Hematopoietic multipotent progenitor cell treated with erythropoietin and hydrocortisone succinate and interleukin-3 and kit ligand, for 8 days (in vitro differentiated cells): ENCODE results near the gene POLR2L.

ENCODE experiments used
- DNase-seq: peaks from one replicate; pipeline ENCODE4 v3.0.0-alpha.2; 2015

Gene POLR2L

DNA sequence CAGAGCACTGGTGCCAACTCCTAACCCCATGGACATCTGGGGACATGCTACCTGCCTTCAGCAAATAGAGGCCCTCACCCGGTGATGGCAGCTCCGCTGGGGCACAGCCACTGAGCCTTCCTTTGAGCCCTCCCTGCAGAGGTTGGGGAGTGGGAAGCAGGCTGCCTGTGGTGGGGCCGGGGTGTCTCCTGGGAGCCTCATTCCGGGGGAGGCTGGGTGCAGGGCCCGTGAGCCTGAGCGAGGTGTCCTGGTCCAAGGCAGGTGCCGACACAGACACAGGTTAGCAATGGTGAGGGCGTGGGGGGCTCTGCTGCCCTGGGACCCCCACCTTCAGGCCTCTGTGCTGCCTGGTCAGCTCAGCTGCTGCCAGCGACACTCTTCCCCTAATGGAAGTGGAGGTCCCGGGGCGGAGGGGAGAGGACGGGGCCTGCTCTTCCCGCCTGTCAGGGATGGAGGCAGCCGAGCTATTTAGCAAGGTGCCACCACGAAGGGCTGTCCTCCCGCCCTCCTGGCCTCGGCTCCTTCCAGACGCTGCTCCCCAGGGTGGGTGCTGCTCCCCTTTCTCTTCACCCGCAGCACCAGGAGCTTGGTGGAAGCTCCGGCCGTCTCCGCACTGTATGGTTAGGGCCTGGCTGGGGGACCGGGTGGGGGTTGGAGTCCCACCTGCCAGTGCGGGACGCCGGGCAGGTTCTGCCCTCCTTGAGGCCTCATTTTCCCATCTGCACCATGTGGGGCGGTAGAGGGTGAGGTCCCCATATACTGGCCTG is 11.5 kb upstream of the POLR2L start:
- DNase-seq: no peak

DNA sequence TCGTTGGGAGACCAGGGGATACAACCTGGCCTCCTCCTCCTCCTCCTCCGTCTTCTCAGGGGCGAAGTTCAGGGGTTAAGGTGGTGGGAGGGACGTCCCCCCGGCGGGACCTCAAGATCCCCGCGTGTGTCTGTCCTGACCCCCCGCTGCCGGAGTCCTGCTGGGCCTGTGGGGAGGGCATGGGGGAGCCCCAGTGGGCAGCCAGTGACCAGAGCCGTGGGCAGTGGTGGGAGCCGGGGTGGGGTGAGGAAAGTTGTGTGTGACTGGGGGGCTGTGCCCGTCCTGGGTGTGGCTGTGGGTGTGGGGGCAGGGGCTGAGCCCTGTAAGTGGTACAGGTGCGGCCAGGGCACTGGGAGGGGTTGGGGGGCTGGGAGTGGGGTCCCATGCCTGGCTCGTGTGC is 10.4 kb upstream of the POLR2L start:
- DNase-seq: no peak

DNA sequence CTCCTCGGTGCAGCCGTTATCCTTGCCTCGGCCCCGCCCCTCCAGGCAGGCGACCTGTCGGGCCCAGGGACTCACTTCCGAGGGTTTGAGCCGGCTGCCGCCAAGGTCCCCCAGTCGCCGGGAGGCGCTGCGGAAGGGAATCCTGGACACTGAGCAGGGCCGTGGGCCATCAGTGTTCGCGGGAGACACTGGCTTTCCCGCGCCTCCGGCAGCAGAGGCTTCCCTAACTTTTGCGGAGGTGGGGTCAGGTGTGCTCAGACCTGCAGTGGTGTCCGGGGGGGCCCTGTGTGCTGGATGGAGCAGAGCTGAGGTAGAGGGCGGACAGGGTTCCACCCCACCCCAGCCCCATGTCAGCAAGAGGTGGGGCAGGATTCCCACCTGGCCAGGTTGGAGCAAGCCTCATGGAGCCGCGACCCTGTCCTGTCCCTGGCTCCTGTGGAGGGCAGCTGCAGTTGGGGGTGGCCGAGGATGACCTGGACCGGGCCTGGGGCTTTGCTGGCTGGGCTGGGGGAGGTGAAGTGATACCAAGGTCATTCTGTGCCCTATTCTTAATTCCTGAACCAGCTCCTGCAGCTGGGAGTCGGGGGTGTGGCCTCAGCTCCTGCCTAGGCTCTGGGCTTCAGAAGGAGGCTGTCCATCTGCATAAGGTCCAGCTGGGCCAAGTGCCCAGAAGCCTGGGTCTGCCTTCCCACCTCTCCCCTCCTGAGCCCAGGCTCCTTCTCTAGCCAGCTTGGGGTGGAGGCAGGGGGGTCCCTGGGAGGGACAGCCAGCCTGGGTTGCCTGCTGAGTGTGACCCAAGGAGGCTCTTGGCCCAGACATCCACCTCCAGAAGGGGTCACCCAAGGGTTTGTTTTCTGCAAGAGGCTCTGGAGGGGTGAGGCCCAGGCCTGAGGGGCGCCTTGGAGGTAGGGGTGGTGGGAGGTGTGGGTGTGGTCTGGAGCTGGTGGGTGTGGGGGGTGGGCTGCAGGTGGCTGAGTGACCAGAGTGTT is 8.7 kb upstream of the POLR2L start:
- DNase-seq: peak; percentile 46

DNA sequence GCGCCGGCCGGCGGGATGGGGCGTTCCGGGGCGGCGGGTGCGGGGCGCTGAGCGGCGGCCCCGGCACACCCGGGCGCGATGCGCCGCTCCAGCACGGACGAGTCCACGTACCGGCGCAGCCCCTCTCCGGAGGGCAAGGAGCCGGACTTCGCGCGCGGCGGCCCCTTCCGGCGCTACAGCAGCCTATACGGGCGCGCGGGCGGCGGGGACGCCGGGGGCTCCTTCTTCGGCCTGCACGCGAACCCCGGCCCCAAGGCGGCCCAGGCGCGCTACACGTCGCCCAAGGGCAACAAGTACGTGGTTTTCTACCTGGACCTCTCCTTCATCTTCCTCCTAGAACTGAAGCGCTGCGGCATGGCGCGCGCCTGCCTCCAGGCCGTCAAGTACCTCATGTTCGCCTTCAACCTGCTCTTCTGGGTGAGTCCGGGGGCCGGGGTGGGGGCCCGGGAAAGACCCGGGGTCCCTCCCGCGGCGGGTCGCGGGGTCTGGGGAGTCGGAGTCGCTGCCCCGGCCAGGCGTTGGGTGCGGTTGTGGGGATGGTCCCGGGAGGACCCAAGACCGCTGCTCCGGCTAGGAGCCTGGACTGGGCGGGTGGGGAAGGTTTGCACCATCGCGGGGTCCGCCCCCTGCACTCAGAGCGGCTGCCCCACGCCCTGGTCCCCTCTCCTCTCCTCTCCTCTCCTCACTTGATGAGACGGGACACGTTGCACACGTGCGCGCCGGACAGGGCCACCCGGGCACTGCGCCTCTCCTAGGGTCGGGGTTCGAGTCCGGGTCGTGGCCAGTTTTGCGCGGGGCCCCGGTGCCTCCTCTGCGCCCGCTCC is 7.8 kb upstream of the POLR2L start:
- DNase-seq: no peak

DNA sequence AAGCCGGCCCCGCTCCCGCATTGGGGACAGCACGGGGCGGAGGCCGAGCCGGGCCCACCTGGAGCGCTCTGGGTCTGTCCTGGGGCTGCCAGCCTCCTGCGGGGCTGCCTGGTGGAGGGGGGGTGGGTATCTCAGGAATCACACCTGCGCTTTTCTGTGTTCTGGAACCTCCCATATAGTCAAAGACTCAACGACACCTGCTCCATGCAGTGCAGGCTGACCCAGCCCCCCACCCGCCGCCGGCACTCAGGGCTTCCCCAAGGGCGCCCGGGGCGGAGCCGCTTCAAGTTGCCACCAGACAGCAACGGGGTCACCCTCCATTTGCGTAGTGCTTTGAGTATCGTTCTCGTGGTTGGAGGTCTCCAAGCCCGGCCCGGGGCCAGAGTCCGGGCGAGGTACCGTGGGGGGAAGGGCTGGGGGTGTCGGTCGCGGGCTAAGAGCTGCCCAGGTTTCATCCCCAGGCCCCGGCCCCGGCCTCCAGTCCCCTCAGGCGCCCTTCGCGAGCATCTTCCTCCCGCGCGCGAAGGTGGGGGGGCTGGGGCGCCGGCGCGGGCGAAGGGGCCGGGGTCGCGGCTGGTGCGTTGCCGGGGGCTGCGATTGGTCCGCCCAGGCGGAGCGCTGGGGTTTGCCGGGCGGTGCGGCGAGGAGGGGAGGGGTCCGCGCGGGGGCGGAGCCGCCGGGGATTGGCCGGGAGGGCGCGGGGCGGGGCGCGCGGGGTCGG is 6.9 kb upstream of the POLR2L start:
- DNase-seq: no peak

DNA sequence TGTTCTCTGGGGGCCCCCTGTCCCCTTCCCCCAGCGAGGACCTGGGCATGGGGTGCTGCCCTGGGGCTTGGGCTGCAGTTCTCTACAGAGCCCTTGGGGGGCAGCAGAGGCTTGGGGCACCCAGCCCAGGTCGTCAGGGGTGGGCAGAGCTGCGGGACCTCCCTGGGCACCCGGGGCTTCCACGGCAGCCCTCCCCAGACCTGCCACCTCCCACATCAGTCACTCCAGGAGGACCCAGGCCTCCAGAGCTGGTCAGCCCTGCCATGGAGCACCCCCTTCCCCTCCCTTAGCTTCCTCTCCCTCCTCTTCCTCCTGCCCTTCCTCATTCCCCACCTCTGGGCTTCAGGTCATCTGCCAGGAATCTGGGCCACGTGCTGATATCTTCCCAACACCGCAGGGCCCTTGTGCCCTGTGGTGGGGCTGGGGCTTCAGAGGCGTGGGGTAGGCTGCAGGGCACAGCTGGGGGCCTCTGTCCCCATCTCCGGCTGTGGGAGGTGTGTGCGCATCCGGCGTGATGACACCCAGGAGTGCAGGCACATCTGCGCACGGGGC is 6.1 kb upstream of the POLR2L start:
- DNase-seq: peak; percentile 58

DNA sequence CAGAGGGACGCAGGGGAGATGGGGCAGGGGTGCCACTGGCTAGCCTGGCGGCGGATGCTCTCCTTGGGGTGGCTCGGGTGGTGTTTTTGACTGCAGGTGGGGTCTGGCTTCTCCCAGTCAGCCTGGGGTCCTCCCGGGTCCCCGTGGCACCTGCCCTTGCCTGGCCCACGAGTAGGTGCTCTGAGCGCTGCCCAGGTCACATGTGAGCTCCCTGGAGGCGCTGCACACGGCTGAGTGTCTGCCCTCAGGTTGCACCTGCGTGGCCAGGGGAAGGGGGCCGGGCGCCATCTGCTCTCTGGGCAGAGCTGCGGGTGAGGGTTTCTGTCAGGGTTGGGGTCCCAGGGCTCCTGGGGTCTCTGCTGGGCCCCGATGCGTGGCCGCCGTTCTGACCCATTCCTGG is 5.5 kb upstream of the POLR2L start:
- no peak for DNase-seq

DNA sequence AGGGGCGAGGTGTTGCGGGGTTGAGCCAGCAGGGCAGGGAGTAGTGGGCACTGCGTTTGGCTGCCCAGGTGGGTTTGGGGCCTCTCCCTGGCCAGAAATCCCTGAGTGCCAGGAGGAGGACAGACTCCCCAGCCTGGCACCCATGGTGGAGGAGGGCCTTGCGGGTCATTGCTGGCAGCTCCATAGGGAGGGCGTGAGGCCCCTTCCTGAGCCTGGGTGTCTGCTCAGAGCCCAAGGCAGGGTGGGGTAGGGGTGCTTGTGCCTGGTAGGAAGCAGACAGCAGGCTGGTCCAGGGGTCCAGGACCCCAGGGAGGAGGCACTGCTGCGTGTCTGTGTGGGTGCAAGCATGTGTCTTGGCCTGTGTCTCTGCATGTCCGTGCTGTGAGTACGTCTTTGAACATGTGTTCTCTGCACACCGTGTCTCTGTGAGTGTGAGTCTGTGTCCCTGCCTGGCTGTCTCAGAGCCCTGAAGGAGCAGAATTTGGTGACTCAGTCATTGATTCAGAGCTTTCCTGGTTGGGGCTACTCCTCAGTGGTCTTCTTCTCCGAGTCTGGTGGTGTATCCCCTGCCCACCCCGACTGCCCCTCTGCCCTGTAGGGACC is 4.3 kb upstream of the POLR2L start:
- DNase-seq: no peak

DNA sequence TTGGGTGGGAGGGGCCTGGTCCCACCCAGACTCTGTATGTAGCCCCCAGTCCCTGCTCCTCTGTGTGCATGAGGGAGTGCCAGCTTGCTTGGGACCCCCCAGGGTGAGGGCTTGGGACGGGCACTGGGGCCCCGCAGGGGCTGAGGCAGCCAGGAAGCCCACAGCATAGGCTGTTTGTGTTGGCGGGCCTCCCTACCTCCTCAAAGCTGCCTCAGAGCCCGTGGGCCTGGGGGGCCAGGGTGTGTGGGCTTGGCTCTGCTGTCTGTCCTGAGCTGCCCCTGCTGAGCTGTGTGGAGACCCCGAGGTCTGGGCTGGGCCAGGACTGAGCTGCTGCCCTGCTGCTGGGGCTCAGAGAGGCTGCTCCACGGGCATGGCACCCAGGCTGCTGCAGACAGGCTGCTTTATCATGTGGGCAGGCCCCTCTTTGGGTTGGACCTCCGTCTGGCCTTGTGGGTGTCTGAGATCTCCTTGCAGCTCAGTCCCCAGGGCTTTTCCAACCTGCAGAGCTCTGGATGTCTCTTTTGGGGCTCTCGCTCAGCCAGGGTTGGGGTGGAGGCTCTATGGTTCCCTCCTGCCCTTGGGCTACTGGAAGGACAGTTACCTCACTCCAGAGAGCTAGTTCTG is 3.7 kb upstream of the POLR2L start:
- DNase-seq: peak; percentile 74

DNA sequence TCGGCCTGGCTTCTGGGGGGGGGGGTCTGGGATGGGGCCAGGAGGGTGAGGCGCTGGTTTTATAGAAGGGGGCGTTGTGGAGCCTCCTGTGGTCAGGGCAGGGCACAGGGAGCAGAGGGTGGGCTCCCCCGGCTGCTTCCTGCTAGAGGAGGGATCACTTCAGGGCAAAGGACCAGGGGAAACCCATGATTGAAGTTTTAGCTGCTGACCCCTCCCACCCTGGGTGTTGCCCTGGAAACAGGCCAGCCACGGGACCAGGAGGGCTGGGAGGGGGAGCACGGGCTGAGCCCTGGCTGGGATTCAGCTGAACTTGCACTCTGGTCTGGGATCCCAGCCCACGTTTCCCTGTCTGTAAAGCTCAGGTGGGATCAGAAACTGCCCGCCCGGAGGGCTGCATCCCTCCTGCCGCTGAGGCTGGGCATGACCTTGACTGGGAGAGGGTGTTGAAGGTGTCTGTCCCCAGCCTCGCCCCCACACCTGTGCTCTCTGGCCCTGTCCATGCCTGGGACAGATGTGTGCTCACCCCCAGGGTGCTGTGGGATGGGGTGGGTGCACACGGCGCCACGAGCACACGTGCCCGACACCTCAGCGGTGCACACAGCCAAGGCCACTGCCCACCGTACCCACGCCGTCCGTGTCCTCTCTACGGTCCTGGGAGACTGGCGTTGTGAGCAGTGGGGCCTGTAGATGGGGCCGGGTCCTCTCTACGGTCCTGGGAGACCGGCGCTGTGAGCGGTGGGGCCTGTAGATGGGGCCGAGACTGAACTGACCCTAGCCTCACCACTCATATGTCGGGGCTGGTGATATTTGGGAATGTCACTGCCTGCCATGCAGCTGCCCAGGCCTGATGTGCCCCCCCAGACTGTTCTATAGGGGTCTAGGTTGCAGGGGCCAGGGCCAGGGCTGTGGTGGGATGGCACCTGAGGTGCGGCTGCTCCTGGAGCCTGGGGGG is 2.6 kb upstream of the POLR2L start:
- DNase-seq: peak; percentile 93

DNA sequence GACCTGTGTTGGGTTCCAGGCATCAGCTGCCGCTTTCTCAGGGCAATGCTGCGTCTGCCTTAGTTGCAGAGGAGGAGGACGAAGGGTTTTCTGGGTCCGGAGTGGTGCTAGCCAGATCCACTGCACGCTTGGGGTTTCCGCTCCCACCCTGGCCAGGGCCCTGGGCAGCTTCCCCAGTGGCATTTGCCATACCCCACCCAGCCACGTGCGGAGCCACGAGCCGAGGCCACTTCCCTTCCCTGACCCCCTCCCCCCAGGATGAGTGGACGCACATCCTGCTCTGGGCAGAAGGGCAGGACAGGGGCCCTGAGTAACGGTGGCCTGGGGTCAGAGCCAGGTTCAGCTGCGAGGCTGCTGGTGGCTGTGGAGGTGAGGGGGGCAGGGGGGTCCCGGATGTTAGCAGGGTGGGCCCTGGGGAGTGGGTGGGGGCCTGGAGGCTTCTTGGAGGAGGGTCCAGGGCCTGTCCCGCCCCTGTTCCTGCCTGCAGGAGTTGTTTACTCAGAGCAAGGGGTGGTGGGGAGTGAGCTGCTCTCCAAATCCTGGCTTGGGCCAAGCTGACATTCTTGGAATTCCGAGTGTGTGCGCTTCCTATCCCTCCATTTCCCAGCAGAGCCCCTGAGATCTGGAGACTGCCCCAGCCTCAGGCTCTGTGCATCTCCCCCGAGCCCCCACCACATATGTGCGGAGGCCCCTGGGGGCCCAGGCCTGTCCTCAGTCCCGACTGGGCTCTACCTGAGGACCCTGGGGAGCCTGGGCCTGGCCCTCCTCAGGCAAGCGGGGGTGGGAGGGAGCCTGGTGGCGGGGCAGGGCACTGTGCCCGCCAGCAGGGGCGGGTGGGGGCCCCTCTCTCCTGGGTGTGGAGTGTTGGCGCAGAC is 1.7 kb upstream of the POLR2L start:
- DNase-seq: peak; percentile 40

DNA sequence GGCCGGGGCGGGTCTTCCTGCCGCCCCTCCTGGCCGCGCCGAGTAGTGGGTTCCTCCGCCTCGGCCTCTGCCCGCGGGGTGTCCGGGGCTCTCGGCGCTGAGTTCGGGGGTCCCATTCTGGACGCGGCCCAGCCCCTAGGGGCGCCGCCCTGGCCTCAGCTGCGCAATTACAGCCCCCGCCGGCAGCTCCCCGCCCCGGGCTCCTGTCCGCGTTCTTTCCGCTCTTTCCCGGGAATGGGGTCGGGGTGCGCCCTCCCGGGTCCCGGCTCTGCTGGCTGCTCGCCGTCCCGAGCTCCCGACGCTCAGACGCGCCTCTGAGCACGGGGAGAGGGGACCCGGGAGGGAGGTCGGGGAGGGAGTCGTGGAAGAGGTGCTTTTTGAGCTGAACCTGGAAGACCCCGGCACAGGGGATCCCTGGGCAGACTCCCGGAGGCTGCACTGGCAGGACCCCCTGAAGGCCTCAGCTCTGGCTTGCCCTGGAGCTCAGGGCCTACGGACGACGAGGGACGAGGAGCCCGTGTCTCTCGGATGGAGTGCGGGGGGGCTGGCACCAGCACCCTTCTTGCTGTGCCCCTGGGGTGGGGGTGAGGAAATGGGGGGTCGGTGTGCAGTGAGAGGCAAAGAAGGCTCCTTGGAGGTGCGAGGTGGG is 881 bp upstream of the POLR2L start:
- DNase-seq: peak; percentile 8

DNA sequence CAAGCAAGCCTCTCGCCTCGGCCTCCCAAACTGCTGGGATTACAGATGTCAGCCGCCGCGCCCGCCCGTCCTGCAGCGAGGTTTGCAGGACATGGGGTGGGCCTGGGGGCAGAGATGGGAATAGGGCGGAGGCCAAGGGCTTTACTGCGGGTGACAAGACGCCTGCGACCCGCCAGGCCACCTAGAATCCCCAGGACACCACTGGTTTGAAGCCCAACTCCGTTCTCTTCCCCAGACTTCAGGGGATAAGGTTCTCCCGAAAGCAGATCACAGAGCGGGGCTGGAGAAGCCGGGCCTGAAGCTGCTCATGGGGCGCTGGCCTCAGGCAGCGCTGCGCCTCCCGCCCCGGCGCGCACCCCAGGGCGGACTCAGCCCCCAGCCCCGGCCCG is 354 bp downstream of the POLR2L start:
- DNase-seq: peak; percentile 38

DNA sequence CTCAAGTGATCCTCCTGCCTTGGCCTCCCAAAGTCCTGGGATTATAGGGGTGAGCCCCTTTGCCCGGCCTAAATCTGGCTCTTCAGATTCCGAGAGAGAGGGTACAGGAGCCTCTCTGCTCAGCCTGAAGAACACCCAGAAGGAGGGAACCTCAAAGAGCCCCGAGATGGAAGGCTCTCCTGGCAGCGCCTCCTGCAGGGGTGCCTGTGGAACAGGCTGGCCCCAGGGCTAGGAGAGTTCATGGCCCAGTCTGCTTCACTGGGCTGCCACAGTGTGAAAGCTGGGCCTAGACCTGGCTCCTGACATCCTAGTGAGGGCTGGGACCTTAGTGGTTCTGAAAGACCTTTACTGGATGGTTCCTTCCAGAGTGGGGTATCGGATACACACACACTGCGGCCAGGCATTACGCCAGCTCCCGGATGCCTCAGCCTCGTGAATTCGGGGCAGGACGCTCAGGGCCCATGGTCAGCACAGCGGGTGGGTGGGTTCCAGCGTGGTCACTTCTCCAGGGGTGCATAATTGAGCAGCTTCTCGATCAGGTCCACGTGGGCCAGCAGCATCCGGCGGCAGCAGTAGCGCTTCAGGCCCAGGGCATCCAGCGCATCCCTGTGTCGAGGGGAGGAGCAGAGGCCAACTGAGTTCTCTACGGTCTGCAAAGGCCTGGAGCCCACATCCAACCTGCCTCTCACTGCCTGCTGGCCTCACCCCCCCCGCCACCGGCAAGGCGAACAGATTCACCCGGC is 2.3 kb downstream of the POLR2L start:
- DNase-seq: no peak

DNA sequence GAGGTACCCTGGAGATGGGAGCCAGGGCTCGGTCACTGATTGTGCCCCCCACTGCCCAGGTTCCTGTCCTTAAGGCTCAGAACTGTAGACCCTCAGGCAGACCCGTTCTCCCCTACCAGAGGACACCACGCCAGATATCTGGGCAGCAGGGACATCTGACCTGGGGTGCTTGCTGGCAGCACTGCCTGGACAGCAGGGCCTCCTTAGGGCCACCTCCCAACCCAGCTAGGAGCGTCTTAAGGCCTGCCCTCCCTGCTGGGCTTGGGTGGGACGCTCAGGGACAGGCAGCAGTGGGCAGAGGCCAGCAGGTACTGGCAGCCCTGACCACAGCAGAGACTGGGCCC is 3.1 kb downstream of the POLR2L start:
- DNase-seq: no peak

DNA sequence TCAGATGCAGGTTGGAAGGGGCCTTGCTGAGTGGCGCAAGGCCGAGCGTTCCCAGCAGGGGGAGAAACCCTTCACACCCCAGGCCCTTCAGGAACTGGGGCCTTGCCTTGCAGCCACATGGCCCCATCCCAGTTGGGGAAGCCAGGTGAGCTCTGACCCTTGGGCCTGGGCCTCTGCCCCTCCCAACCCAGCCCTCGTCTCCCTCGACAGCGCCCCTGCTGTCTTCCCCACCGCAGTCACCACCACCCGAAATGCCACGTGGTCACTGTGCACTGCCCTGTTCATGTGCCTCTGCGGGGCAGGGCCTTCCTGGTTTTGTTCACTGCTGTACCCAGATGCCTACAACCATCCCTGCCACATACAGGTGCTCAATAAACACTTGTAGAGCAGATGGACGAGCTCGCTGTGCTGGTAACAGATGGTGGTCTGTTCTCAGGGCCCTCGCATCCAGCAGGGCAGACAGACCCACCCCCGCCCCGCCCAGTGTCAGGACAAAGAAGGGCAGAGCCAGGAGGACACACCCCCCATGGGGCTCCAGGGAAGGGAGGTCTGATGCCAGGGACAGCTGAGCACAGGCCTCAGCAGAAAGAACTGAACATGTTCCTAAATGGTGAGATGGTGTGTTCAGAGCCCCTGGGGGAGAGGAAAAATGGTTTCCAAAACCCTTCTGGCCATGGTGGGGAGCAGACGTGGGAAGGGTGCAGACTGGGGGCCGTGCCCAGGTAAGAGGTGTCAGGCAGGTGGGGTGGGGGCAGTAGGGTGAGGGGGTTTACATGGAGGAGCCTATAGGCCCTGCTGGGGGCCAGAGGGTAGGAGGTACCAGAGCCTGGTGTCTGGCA is 3.7 kb downstream of the POLR2L start:
- no peak for DNase-seq

DNA sequence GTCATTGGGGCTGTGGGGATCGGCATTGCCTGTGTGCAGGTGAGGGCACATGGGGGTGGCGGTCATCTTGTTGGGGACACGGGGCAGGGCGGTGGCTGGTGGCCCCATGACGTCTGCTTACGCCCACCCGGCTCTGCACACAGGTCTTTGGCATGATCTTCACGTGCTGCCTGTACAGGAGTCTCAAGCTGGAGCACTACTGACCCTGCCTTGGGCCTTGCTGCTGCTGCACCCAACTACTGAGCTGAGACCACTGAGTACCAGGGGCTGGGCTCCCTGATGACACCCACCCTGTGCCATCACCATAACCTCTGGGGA is 4.4 kb downstream of the POLR2L start:
- DNase-seq: no peak
